GM21717 (cell line): ENCODE measurements around the gene ERF.

Experiments
- ATAC-seq: cut with Tn5 transposase; IDR thresholded peaks from one replicate; pipeline ENCODE4 v1.9.1; 2021; ENCODE audit warnings: mild to moderate bottlenecking, moderate library complexity; ENCODE audit not compliant: unreplicated experiment

Gene ERF

DNA sequence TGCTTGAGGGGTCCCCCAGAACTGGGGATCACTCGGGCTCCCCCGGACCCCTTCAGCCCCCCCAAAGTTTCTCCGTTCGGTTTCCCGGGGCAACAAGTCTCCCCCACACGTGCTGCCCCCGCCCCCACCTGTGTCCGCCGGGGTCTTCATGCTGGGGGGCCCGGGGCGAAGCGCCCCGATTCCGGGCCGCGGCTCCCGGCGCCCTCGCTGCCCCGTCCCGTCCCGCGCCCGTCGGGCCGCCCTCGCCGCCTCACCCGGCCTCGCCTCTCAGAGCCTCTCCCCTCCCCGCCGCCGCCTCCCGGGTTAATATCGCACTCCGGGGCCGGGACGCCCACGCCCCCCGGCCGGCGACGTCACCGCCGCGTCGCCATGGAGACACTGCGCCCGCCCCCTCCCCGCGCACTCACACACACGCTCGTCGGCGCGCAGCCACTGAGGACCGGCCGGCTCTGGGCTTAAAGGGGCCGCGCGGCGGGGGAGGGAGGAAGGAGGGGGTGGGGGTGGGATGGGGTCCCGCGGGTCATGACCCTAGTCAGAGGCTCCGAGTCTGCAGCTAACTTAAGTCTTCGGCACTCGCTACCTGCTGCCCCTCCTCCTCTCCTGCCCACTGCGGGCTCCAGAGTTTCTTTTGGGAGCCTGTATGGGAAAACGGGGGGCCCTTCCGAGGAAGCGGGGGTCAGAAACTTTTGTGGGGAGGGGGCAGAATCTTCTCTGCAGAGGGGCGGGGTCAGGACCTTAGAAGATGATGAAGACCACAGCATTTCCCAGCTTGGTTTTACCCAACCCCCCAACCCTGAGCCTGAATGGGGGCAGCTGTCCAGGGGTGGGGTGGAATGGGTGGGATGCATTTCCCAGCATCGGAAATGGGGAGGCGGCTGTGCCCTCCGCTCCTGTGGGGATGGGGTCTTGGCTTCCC, at the start of gene ERF:
ERF (minus strand) TSS at position 279 of the 916 bp plus-strand sequence; CDS start at position 150, 129 bp downstream.
- ATAC-seq, result no peak

DNA sequence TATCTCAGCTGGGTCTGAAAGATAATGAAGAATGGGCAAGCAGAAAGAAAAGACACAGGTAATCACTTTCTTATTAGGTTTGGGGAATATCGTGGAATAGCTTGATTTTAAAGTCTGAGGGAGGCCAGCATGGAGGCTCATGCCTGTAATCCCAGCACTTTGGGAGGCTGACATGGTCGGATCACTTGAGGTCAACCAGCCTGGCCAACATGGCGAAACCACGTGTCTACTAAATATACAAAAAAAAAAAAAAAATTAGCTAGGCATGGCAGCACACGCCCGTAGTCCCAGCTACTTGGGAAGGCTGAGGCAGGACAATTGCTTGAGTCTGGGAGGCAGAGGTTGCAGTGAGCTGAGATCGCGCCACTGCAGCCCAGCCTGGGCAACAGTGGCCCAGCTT, 48.9 kb upstream of the ERF start:
- ATAC-seq, result no peak

DNA sequence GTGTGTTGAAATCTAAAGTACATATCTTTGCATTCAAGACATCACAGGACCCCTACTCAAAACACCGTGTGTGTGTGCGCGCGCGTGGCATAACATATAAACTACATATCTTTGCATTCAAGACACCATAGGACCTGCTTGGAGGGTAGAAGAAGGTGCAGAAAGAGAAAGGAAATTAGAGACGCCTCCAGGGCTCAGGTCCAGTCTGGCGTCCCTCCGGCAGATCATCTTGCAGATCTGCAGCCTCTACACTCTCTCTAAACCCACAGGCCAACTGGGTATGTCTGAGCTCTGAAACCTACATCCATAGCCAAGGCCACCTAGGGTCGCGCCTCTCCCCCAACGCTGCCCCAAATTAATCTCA, 48.2 kb upstream of the ERF start:
- ATAC-seq, result no peak

DNA sequence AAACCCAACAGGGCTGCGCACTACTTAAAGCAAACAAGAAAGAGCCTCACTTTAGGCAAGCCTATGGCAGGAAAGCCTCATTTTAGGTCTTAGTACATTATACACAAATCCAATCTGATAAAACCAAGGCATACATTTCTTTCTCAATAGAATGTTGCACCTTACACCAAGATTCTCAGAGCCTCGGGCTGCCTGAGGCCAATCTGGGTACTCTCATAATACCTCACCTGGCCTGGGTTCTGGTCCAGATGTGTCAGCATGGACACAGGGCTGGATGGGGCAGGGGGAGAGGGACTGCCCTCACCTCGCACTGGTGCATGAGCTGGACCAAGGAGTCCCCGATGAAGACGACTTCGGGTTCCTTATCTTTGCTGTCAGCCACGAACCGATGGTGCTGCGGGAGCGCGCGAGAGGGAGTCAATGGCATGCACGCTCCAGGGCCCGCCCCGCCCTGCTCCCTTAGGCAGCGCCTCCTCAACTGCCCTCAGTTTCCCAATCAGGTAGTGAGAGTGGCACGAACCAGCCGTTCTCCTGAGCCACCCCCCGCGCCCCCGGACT, 46.8 kb upstream of the ERF start, which contains the start of gene PRR19:
PRR19 (plus strand) TSS at position 487 of the 558 bp plus-strand sequence. CDS start 7,453 bp downstream, outside the sequence.
- peak; percentile 14 for ATAC-seq

DNA sequence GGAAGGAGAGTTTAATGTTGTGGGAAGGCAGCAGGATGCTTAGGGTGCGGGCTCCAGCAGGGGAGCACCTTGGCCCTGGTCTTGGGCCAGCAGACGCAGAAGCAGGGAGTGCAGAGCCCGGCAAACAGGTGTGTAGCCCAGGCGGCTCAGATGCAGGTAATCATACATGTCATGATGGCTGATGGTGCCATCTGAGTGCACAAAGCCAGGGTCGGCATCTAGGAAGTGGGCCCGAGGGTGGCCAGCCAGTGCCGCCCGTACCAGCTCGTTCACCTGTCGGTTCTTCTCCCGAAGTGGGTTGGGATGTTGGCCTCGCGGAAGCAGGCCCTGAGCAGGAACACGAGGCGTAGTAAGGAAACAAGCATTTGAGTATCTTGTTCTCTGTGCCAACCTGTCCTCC, 42.1 kb upstream of the ERF start:
- ATAC-seq, result no peak

DNA sequence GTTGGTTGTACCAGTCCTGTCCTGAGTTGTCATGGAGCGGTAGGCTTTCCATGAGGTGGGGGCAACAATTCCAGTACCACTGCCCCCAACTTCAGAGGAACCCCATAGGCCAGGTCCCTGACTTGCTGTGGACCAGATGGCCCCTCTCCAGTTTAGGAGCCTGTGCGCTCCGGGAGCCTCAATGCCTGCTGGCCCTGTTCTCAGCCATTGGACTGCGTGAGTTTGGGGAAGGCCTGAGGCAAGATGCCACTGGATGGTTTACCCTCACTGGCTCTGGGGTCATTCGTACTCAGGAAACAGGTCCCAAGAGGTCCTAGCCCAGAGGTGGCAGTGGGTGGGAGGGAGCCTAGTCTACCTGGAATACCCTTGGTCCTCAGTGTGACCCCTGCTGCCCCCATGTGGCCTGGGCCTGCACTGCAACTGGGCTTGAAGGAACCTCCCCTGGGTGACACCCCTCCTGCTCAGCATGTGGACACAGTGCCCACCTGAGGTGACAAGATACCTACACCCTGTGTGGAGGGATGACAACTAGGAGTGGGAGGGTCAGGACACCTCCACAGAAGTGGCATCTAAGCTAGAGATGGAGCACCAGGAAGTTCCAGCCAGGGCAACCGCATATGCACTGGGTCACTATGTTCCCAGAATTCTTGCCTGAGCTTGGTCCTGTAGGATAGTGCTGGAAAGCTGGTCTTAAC, 41.0 kb upstream of the ERF start:
- no peak for ATAC-seq

DNA sequence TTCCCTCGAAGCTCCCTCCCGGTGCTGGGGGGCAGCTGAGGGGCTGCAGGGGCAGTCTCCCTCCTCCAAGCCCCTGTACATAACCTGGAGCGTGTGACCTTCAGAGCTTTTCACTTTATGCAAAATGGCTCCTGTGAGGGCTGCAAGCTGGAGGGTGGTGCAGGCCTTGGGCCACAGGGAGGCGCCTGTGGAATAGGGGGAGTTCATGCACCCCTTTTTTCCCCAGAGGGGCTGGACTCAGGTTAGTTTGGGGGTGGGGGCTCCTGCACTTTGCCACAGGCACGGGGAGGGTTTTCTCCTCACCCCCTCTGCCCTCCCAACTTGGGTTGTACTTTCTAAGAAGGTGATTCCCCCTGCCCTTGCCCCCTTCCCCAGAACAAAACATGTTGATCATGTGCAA, 40.4 kb upstream of the ERF start:
- no peak for ATAC-seq

DNA sequence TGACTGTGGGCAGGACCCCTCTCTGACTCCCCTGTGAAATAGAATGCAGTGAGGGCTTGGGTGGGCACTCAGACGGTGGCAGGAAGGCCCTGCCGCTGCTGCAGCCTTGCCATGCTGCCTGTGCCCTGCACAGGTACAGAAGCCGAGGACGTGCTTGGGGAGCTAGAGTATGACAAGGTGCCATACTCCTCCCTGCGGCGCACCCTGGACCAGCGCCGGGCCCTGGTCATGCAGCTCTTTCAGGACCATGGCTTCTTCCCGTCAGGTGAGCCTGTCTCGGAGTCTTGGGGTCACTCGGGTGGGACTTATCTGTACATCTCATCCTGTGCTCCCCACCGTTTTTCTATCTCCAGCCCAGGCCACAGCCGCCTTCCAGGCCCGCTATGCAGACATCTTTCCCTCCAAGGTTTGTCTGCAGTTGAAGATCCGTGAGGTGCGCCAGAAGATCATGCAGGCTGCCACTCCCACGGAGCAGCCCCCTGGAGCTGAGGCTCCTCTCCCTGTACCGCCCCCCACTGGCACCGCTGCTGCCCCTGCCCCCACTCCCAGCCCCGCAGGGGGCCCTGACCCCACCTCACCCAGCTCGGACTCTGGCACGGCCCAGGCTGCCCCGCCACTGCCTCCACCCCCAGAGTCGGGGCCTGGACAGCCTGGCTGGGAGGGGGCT, 39.7 kb upstream of the ERF start:
- no peak for ATAC-seq

DNA sequence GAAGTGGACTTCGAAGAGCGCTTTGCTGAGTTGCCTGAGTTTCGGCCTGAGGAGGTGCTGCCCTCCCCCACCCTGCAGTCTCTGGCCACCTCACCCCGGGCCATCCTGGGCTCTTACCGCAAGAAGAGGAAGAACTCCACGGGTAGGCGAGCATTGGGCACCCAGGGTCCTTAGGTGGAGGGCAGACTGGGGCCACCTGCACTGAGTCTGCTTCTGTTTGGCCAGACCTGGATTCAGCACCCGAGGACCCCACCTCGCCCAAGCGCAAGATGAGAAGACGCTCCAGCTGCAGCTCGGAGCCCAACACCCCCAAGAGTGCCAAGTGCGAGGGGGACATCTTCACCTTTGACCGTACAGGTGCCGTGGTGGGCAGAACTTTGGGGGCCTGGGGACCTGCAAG, 39.0 kb upstream of the ERF start:
- ATAC-seq, result no peak

DNA sequence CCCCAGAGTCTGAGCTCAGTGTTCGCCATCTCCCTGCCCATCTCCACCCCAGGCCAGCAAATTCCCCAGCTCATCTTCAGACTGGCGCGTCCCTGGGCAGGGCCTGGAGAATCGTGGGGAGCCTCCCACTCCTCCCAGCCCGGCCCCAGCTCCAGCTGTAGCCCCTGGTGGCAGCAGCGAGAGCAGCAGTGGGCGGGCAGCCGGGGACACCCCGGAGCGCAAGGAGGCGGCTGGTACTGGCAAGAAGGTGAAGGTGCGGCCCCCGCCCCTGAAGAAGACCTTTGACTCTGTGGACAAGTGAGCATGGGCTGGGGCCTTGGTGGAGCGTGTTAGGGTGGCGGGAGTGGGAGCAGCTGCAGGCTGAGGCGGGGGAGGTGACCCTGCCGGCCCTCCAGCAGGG, 38.6 kb upstream of the ERF start:
- ATAC-seq, result no peak

DNA sequence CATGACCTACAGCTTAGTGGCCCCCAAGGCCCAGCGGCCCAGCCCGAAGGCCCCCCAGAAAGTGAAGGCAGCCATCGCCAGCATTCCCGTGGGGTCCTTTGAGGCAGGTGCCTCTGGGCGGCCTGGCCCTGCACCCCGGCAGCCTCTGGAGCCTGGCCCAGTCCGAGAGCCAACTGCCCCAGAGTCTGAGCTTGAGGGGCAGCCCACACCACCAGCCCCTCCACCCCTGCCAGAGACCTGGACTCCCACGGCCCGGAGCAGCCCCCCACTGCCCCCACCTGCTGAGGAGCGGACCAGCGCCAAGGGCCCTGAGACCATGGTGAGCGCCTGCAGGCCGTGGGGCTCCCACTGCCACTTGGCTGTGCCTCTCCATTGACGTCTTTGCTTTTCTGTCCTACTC, 38.0 kb upstream of the ERF start:
- ATAC-seq, result no peak

DNA sequence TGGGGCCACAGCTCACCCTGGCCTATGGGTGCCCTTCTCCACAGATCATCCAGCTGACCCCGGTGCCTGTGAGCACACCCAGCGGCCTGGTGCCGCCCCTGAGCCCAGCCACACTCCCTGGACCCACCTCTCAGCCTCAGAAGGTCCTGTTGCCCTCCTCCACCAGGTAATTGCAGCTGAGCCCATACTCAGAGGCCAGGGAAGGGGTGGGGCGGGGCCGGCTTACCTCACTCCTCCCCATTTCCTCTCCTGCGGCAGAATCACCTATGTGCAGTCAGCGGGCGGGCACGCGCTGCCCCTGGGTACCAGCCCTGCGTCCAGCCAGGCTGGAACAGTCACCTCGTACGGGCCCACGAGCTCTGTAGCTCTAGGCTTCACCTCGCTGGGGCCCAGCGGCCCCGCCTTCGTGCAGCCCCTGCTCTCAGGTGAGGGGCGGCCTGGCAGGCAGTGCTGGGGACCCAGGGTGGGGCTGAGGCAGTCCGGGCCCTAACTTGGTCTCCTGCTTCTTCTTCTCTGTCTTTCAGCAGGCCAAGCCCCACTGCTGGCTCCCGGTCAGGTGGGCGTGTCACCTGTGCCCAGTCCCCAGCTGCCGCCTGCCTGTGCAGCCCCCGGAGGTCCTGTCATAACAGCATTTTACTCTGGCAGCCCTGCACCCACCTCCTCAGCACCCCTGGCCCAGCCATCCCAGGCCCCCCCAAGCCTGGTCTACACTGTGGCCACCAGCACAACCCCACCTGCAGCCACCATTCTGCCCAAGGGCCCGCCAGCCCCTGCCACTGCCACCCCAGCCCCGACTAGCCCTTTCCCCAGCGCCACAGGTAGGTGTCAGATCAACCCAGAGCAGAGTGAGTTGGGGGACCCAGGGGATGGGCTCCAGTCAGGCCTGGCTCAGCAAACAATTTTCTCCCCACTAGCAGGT, 37.4 kb upstream of the ERF start:
- no peak for ATAC-seq

DNA sequence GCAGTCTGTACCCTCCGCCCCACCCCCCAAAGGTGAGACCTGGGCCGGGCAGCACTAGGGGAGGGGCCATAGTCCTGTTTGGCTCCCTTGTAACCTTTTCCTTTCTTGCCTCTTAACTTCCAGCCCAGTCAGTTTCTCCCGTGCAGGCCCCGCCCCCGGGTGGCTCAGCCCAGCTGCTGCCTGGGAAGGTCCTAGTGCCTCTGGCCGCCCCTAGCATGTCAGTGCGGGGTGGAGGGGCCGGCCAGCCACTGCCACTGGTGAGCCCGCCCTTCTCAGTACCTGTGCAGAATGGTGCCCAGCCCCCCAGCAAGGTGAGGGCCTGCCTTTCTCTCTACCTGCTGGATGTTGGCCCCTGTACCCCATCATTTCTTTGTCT, 36.5 kb upstream of the ERF start:
- no peak for ATAC-seq

DNA sequence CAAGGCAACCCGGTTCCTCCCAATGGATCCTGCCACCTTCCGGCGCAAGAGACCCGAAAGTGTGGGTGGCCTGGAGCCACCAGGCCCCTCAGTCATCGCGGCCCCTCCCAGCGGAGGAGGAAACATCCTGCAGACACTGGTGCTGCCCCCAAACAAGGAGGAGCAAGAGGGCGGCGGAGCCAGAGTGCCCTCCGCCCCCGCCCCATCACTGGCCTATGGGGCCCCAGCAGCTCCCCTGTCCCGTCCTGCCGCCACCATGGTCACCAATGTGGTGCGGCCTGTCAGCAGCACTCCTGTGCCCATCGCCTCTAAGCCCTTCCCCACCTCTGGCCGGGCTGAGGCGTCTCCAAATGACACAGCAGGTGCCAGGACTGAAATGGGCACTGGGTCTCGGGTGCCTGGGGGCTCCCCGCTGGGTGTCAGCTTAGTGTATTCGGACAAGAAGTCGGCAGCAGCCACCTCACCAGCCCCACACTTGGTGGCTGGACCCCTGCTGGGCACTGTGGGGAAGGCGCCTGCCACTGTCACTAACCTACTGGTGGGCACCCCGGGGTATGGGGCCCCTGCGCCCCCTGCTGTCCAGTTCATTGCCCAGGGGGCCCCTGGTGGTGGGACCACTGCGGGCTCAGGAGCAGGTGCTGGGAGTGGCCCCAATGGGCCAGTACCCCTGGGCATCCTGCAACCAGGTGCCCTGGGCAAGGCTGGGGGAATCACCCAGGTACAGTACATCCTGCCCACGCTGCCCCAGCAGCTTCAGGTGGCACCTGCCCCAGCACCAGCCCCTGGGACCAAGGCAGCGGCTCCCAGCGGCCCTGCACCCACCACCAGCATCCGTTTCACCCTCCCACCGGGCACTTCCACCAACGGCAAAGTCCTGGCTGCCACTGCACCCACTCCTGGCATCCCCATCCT, 35.9 kb upstream of the ERF start:
- no peak for ATAC-seq

DNA sequence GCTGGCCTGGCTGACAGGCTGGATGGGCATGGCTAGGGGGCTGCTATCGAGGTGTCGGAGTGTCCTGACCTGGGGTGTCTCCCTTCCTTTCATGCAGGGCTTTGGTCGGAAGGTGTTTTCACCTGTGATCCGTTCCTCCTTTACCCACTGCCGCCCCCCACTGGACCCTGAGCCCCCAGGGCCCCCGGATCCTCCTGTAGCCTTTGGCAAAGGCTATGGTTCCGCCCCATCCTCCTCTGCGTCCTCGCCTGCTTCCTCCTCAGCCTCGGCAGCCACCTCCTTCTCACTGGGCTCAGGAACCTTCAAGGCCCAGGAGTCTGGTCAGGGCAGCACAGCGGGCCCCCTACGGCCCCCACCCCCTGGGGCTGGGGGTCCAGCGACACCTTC, 35.2 kb upstream of the ERF start:
- ATAC-seq, result no peak

DNA sequence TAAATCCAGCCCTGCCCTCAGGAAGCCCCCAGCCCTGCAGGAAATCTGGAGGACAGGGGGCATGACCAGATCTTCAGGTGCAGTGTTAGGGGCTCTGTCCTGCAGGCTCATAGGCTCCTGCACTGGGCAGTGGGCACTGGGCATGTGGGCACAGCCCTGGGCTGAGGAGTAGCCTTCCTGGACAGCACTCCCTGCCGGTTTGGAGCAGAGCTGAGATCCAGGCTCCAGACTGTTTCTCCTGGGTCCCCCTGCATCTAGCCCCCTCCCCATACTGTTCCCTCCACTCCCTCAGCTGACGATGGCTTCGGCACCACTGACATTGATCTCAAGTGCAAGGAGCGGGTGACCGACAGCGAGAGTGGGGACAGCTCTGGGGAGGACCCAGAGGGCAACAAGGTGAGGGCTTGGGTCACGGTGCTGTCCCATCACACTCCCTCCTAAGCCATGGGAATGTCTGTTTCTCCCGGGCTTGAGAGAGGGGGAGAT, 34.7 kb upstream of the ERF start:
- ATAC-seq, result no peak

DNA sequence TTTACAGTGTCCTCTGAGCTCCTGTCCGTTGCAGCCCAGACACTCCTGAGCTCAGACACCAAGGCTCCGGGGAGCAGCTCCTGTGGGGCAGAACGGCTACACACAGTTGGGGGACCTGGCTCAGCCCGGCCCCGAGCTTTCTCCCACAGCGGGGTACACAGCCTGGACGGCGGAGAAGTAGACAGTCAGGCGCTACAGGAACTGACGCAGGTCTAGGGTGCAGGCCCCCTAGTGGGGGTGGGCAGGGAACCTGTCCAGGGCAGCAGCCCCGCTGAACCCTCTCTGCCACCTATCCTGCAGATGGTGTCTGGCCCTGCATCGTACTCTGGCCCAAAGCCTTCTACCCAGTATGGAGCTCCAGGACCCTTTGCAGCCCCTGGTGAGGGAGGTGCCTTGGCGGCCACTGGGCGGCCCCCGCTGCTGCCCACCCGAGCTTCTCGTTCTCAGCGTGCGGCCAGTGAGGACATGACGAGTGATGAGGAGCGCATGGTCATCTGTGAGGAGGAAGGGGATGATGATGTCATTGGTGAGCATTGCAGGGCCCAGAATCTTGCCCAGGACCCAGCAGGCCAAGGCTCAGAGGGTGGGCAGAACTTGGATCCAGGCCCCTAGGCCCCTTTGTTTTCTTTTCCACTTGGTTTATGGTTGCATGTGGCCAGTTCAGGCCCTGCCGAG, 34.1 kb upstream of the ERF start:
- ATAC-seq, result no peak

DNA sequence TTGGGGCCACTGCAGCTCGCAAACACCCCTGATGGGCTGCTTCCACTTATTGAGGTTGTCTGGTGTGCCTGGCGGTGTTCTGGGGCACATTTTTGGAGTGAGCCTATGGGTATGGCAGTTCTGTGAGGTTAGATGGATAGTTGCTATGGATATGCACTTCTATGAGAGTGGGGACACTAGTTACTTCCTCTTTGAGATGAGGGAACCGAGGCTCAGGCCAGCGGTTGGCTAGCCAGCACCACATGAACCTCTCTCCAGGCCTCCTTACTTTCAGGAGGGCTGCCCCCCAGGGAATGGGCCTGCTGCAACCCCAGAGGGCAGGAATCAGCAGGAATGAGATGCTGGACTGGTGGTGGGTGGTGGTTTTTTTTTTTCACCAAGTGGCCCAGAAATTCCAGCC, 33.5 kb upstream of the ERF start:
- ATAC-seq, result no peak

DNA sequence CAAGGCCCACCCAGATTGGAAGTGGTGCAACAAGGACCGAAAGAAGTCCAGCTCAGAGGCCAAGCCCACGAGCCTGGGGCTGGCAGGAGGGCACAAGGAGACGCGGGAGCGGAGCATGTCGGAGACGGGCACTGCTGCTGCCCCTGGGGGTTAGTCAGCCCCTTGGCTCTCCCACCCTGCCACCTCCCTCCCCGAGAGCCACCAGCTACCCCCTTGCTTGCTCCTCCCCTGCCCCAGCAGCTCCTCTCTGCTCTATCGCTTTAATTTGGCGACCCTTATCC, 32.8 kb upstream of the ERF start:
- no peak for ATAC-seq
